CD4-positive, alpha-beta T cell treated with Interleukin-6 at 100 ng/mL for 8 hours (primary cell): Measurements from ENCODE around the gene OASL.
A peak's percentile ranks its signal among the peaks of the same experiment; 100 is the strongest.
"Not testable (repeated sequence)": the region's sequence is repeated elsewhere in the genome, so short reads cannot be mapped to it uniquely, and the experiment has no call there.

Experiments
- DNase-seq: peaks from one replicate; pipeline ENCODE4 v3.0.0-alpha.2; 2020; ENCODE audit warnings: mixed read lengths, low spot score

The OASL gene, protein sequence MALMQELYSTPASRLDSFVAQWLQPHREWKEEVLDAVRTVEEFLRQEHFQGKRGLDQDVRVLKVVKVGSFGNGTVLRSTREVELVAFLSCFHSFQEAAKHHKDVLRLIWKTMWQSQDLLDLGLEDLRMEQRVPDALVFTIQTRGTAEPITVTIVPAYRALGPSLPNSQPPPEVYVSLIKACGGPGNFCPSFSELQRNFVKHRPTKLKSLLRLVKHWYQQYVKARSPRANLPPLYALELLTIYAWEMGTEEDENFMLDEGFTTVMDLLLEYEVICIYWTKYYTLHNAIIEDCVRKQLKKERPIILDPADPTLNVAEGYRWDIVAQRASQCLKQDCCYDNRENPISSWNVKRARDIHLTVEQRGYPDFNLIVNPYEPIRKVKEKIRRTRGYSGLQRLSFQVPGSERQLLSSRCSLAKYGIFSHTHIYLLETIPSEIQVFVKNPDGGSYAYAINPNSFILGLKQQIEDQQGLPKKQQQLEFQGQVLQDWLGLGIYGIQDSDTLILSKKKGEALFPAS

DNA sequence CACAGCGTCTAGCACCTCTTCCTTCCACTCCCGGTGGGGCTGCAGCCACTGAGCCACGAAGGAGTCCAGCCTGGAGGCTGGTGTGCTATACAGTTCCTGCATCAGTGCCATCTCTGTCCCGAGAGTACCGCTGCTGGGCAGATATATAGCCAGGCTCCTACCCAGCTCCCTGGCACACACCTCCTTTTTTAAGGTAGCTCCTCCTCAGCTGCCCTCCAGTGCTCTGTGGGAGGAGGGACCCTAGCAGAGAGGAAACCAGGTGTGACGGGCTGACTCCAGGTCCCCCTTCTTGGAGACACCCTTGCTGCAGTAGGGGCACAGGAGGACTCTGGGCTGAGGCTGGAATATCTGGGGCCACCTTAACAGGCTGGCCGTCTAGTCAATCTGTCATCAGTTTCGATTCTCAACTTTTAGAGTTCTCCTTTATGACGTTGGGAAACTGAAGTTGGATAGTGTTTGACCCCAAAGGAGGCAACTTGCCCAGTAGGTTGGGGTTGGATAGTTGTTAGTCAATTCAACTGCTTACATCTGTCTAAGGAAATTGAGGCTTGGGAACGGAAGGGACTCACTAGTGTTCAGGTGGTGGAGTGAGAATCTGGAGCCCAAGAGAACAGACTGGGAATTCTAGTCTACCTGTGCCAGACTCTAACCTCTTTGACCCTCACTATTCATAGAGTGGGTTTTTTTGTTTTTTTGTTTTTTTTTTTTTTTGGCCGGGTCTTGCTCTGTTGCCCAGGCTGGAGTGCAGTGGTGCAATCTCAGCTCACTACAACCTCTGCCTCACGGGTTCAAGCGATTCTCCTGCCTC lies at the start of gene OASL:
Gene OASL (minus strand): TSS at position 386 of the 808 bp plus-strand sequence. CDS start 275 bp downstream, at position 111.
- DNase-seq, result peak; percentile 53

DNA sequence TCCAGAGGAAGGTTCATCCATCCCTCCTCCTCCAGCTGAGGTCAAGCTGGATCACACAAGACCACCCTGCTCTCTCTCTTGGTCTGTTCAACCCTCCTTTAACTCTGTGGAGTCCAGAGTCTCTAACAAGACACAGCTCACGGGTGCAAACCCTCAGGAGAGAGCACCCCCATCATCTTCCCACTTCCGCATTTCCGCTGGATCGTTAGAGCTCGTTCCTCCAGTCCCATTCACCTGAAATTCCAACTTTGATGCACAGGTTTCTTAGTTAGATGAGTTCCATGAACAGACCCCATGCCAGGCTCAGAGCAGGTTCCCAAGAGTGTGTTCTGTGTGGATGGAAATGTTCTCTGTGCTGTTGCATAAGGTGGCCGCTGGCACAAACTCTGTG lies 49.1 kb upstream of the OASL start:
- DNase-seq, result no peak

DNA sequence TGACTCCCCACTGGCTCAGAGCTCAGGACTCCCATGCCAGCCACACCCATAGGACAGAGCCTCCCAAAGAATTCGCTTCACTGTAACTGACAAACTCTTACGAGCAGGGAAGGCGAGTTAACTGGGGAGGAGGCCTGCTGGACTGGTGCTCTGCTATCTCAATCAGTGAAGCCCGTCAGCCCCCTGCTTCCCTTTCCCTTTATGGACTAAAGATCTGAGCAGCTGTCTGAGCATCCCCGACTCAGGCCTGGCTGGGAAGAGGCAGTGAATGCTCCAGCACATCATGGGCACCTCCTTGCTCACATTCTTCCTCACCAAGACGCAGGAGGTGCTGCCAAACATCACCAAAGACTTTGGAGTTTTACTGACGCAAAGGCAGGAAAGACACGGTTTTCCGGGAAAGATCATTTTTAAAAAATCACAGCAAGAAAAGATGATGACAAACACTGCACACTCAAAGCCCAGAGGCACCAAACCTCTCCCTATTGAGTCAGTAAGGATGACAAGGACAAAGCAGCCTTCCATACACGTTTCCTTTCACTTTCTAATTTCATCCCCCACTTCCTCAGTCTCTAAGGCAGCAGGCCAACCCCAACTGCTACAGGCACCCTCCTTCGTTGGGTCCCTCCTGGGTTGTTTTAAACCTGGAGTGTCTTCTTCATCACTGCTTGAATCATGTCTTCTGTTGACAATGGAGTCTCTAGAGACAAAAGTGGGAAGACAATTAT lies 48.6 kb upstream of the OASL start:
- no peak for DNase-seq

DNA sequence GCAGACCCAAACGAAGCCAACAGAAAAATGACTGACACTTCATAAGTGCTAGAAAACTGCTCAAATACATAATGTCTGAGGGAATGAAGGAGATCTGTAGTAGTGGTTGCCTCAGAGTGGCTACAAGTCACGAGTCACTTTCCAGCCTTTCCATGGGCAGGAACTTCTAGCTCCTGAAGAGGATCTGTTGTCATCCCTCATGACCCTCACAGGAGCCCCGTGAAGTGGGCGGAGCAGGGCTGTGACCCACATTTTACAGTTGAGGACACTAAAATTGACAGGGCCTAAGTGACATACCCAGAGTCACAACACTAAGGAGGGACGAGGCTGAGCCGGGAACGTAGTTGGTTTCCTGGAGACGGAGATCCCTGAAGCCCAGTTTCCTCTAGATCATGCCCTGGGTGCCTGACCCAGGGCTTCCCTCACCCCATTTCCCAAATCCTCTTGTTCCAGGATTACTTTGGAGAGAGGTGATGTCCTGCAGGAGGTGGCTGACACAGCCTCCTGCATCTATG lies 47.8 kb upstream of the OASL start:
- DNase-seq, result no peak

DNA sequence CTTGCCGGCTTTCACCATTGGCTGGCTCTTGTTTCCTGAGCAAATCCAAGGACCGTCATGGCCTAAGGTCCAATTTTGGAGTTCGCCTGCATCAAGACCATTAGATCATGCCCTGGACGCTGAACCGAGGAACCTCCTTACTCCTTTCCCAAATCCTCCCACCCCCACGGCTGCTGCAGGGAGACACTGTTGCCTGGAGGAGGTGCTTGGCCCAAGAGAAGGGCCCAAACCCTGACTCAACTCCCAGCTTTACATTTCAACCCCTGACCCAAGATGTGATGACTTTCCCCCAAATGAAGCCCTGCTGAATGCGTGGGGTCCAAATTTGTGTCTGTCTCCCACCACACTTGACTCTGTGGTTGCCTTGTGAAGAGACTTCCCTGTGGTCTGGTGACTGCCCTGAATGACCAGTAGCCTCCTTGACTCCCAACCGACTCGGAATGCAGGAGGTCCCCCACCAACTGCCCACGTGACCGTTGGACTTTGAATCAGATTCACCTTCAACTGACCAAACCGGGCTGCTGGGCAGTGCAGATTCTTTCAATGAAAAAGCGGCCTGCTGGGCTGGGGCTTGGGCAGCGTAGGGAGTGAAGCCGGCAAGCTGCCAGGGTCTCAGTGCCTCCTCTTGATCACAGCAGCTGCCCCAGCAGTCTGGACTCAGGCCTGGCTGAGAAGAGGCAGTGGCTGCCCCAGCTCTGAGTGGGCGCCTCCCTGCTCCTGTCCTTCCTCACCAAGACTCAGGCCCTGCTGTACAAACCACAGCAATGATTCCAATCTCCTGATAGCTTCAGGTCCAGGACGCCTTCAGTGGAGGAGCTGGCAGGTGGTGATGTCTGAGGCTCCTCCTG lies 46.7 kb upstream of the OASL start:
- no peak for DNase-seq

DNA sequence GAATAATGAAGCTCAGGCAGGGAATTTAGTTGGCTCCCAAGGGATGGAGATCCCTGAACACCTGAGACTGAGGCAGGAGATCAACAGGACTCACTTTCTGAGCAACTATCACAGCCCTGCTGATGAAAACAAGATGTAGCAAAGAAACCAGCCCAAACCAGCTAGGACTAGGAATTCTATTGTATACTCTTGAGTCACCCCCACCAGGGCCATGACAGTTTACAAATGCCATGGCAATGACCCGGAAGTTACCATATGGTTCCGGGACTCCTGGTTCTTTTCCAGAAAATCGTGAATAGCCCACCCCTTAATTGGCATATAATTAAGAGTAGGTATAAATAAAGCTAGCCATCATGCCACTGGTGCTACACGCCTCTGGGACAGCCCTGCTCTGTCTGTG lies 46.0 kb upstream of the OASL start:
- no peak for DNase-seq

DNA sequence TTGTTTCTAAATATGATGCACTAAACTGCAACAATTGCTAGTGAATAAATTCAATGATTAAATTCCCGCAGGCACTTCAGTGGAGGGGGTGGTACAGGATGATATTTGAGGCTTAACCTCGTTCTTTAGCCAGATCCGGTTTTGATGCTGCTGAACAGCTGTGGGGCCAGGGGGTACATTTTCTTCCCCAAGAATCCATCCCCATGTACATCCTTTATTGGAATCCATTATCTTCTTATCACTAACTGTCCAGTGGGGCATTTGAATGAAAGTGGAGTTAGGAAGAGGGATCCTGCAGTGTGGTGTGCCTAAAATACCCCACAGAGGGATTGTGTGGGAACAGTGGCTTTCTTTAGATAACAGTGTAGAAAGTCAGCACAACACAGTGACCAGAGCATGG lies 45.2 kb upstream of the OASL start:
- no peak for DNase-seq

DNA sequence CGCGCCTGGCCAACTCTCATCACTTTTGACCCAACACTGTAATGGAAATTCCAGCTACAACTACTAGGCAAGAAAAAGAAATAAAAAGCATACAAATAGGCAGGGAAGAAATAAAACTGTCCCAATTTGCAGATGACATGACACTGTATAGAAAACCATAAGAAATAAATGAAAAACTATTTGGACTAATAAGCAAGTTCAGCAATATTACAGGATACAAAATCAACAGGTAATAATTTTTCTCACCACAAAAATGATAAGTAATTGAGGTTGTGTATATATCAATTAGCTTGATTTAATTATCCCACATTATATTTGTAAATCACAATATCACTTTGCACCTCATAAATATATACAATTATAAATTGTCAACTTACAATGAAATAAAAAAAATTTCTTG lies 41.9 kb upstream of the OASL start:
- no peak for DNase-seq

DNA sequence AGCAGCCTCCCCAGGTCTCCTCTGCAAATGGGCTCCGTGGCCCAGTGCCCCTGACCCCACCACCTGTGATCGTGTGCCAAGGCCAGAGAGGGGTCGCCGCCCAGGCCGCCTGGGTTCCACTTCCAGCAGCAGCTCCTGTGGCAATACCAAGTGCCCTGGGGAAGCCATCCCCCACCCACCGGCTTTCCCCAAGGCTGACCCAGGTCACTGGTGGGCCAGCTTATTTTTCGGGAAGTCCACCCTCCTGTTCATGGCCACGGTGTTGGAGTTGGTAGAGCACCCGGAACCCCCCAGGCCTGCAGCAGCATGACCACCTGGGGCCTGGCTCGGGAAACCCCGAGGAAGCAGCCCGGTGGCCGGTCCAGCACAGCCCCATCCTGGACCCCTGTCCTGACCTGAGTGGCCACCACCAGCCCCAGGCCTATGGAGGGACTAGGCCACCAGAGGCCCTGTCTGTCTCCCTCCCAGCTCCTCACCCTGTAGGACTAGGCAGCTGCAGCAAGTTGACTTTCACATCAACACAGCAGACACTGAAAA lies 40.8 kb upstream of the OASL start:
- no peak for DNase-seq

DNA sequence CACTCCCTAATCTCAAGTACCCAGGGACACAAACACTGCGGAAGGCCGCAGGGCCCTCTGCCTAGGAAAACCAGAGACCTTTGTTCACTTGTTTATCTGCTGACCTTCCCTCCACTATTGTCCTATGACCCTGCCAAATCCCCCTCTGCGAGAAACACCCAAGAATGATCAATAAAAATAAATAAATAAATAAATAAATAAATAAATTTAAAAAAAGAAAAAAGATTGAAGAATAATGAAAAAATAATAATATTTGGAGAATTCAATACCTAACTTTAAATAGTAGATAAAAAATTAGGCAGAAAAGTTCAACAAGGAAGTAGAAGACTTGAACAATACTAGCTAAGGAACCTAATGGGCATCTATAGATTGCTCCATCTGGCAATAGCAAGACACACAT lies 38.4 kb upstream of the OASL start:
- DNase-seq, result not testable (repeated sequence)

DNA sequence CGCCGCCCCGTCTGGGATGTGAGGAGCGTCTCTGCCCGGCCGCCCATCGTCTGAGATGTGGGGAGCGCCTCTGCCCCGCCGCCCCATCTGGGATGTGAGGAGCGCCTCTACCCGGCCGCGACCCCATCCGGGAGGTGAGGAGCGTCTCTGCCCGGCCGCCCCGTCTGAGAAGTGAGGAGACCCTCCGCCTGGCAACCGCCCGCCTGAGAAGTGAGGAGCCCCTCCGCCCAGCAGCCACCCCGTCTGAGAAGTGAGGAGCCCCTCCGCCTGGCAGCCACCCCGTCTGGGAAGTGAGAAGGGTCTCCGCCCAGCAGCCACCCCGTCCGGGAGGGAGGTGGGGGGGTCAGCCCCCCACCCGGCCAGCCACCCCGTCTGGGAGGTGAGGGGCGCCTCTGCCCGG lies 36.9 kb upstream of the OASL start:
- not testable (repeated sequence) for DNase-seq

DNA sequence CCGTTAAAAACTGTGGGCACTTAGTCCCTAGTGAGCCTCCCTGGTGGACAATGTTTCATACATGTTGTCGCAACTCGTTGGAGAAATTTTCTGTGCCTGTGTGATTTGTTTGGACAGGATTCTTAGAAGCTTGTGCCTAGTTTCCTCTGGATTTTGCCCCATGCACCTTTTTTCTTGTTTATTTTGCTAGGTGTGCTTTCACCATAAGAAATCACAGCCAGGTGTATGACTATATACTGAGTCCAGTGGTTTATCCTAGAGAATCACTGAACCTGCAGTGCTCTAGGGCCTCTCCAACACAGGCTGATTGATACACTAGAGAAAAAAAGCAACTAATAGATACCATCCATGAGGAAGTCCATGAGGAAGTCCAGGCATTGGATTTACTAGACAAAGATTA lies 33.1 kb upstream of the OASL start:
- DNase-seq, result no peak

DNA sequence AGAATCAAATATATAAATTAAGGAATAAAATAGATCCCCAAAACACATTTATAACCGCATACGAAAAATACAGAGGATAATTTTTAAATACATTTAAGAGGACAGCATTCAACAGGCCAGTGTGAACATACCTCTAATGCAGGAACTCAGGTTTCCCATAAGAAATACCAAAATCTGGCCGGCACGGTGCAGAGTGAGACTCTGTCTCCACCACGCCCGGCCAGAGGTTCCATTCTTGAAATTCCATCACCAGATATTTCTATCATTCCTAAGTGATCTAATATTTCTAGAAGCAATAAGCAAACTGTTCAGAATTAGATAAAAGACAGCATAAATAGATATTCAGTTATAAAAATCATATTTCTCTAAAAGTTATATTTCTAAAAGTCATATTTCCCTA lies 30.2 kb upstream of the OASL start:
- DNase-seq, result no peak

DNA sequence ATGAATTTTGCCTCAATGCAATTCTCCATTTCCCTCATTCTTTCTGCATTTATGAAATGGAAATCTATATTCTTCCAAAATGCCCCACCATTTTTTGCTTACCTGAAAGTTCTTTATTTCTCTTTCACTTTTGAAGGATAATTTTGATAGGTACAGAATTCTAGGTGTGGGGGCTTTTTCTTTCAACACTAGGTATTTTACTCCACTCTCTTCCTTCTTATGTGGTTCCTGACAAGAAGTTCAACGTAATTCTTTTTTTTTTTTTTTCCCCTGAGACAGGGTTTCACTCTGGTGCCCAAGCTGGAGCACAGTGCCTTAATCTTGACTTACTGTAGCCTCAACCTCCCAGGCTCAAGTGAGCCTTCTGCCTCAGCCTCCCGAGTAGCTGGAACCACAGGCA lies 26.3 kb upstream of the OASL start:
- no peak for DNase-seq

DNA sequence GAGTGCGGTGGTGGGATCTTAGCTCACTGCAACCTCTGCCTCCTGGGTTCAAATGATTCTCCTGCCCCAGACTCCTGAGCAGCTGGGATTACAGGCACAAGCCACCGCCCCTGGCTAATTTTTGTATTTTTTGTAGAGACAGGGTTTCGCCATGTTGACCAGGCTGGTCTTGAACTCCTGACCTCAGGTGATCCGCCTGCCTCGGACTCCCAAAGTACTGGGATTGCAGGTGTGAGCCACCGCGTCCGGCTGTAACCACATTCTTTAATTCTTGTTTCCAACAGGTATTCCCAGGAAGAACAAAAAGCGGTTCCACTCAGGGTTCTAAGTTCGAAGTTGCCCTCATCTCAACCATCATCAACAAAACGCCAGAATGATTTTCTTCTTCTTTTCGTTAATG lies 25.5 kb upstream of the OASL start:
- not testable (repeated sequence) for DNase-seq

DNA sequence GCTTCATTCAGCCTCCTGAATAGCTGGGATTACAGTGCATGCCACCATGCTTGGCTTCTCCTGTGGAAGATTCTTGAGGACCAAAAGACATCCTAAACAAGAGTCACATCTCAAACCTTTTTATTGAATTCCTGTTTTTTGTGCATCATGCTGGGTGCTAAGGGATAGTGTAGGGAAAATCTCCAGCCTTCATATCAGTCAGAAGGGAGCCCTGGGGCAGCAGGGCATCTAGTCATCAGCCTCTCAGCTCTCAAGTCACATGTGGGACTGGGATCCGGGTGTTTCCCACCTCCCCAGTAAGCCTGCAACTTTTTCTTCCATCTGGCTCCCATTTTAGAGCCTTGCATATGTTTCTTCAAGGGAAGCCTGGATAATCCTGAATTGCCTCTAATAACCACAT lies 25.1 kb upstream of the OASL start:
- DNase-seq, result no peak

DNA sequence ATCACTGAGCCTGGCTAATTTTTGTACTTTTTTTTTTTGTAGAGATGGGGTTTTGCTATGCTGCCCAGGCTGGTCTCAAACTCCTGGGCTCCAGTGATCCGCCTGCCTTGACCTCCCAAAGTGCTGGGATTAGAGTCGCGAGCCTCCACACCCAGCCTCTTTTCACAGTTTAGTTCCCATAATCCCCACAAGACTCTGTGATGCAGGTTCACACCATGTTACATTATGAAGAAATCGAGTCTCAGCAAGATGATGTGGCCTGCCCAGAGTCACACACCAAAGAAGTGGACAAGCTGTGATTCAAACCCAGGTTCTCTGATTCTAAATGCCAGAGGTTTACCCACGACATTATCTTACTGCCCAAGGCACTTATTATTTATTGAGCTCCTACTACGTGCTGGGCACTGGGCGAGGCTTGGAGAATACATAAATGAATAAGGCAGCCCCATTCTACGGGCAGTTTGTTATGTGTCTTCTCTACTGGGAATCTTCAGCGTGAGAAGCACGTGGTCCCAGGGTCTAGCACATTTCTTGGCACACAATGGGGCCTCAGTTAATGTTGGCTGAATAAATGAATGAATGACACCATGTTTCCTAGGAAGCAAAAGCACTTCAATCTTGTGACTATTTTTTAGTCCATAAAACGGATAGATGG lies 23.5 kb upstream of the OASL start:
- DNase-seq, result no peak

DNA sequence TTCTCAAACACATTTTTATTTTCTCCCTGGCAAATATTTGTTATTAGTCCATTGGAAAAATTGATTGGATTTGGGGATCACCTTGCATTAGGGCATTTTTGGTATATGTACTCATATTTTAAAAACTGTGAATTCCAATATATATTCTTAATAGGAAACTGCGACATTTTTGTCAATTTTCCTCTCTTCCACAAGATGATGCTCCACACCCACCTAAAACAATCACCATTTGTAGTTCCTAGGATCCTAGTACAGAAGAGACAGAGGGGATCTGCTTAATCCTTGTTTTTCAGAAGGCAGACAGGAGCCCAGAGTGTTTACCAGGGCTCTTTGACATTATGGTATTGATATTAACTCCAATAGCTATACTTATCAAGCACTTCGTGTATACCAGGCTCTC lies 22.8 kb upstream of the OASL start:
- DNase-seq, result no peak

DNA sequence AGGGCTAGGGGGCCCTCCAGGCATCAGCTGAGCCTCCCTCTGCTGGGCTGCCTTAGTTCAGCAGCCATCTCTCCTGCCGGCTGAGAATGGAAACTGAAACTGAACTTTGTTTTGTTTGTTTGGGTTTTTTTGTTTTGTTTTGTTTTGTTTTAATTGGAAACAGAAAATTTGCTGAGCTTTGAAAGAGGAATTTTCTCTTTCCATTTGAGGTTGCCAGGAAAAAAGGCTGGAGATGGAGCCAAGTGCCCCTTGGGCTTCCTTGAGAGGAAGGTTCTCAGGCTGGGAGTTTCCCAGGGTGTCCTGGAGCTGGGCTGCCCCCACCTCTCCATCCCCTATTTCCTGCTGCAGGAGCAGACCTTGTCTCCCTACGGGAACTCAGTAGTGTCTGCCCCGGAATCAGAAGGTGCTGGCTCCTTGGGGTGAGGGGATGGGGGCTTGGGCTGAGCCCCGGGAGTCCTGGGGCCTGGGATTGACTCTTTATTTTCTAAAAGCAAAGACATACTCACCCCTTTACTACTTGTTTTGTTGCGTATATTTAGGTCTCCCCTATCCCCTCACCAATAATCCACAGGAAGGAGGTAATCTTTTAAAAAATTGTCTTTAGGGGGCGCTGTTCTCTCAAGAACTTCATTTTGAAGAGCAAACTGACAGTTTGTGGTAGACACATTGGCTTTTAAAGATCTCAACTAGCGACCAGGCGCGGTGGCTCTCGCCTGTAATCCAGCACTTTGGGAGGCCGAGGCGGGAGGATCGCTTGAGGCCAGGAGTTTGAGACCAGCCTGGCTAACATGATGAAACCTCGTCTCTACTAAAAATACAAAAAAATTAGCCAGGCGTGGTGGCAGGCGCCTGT lies 21.3 kb upstream of the OASL start:
- DNase-seq, result peak; percentile 73
